ENCODE data around the gene CHST12. TPM values are rescaled to one million over a fixed set of nuclear protein-coding genes. Genes with fewer than 3 reads are reported as not detected.

Gene CHST12
- total and polyA plus RNA-seq, 2 of the 4 experiments (the other 2 are of a cell fraction), result 3.8 to 27.0 TPM

GRCh38 chr7:2387897-2388636 is 15.3 kb upstream of the CHST12 start:
- no peak overlapping the region for H3K4me2 ChIP-seq (ENCODE audit: low read depth, low read length)

More at GRCh38 chr7:2387897-2388636, 15.3 kb upstream of the CHST12 start:
- Histone ChIP-seq H2BK15ac (ENCODE audit: low read depth, low read length) (no peak overlapping the region), H2BK120ac (ENCODE audit: low read depth, low read length) (no peak overlapping the region), H3K14ac (replicated peaks; ENCODE audit: low read depth, low read length) (no peak overlapping the region), H4K5ac (ENCODE audit: low read depth, low read length) (no peak overlapping the region), H3K9me3 (ENCODE audit: control insufficient read depth, insufficient read depth, low read length) (no peaks in the 10 kb centered on the region), H3K4me1 (ENCODE audit: control insufficient read depth, insufficient read depth, low read length) (no peaks in the 10 kb centered on the region), H3K36me3 (ENCODE audit: control insufficient read depth, insufficient read depth, low read length) (peaks cover 6% of the 10 kb centered on the region; the same call in 1 of the 2 replicates), H2AK9ac (replicated peaks; ENCODE audit: low read depth, low read length, poor library complexity) (peak overlapping the region; percentile 9), H4K91ac (ENCODE audit: insufficient read depth, low read depth, low read length) (no peak overlapping the region), H3K23ac (ENCODE audit: low read depth, low read length) (no peak overlapping the region), H2BK5ac (ENCODE audit: low read depth, low read length, poor library complexity, severe bottlenecking) (no peak overlapping the region), H2AFZ (replicated peaks; ENCODE audit: low read length, poor library complexity) (no peak overlapping the region), H3K9me1 (ENCODE audit: insufficient read depth, low read length) (no peaks in the 10 kb centered on the region), H3K56ac (ENCODE audit: extremely low read depth, insufficient read depth, low read length) (no peak overlapping the region), H3K18ac (ENCODE audit: low read depth, low read length) (no peak overlapping the region), H3K27ac (ENCODE audit: insufficient read depth, low read length) (no peak overlapping the region), H3K79me1 (ENCODE audit: low read depth in 1 of 2, low read length in 2 of 2) (no peaks in the 10 kb centered on the region), H2AK5ac (ENCODE audit: low read depth, low read length) (no peak overlapping the region), H4K20me1 (ENCODE audit: insufficient read depth, low read length) (no peaks in the 10 kb centered on the region; the same call in 1 of the 2 replicates), H2BK20ac (ENCODE audit: low read depth, low read length) (no peak overlapping the region), H3K27me3 (ENCODE audit: control insufficient read depth, insufficient read depth, low read length) (no peaks in the 10 kb centered on the region), H3K4me3 (ENCODE audit: insufficient read depth, low read depth, low read length) (no peak overlapping the region), H3K4ac (ENCODE audit: low read depth, low read length) (no peak overlapping the region), H4K8ac (ENCODE audit: low read depth in 2 of 2, low read length in 2 of 2) (no peak overlapping the region), H3K9ac (ENCODE audit: low read depth, low read length) (no peak overlapping the region)
- ATAC-seq (ENCODE audit: low read depth) (no peak), DNase-seq (no peak)
- no TSS peak for BruUV-seq (replicated peaks)
- intact Hi-C loops (cut with micrococcal nuclease), result no loop called here
- CTCF ChIA-PET, result no interaction called here
- TF ChIP-seq SMC3 (IDR thresholded peaks at IDR 0.05; ENCODE audit: low read depth, low read length), result no peak
- 94% methylated on average over 10 of the region's 31 CpGs; no CpG with 5 or more reads in 1 of the 2 experiments for WGBS, 2 experiments (ENCODE audit: extremely low coverage in 2 of 2, insufficient read length in 1 of 2)
- dilution Hi-C loops (cut with HindIII; ENCODE audit: low sequenced_read_pairs, unreplicated experiment), result no loop called here
- in situ Hi-C loops (cut with MboI; ENCODE audit: low sequenced_read_pairs), result no loop called here
- POLR2A ChIA-PET (ENCODE audit: unreplicated experiment), result no interaction called here

Measured in IMR-90 (cell line).